NCI-H128 (cell line): ENCODE results near the gene DNAJB4.
"Not testable (repeated sequence)": the region's sequence is repeated elsewhere in the genome, so short reads cannot be mapped to it uniquely, and the experiment has no call there.

Experiments used
- DNase-seq: peaks from one replicate; lab custom pipeline; 2025; ENCODE audit not compliant: unreplicated experiment; lab: John Stamatoyannopoulos, UW

Gene DNAJB4

DNA sequence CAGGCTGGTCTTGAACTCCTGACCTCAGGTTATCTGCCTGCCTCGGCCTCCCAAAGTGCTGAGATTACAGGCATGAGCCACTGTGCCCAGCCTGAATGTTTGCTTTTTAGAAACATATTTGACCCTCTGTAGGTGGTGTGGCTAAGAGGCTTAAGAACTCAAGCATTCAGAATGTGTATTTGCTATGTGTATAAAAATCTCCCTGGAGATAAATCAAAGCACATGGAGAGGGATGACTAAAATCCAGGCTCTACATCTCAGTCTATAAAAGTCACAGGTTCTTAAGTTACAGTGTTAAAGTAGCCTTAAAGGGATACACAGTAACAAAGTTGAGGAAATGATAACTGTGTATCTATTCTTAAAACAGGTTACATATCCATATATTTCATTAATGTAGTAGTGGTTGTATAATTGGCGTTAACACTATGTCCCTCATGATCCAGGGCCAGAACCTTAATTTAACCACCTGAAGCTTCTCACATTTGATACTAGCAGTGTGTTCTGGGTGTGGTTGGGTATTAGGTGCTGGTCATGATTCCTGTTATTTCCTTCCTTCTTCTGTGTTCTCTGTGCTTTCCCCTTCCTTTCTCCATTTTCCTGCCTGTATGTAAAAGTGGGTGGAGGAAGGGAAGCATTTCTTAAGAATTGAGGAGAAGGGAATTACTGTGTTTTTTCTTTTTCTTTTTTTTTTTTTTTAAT is 57.2 kb downstream of the DNAJB4 start:
- DNase-seq, result no peak

DNA sequence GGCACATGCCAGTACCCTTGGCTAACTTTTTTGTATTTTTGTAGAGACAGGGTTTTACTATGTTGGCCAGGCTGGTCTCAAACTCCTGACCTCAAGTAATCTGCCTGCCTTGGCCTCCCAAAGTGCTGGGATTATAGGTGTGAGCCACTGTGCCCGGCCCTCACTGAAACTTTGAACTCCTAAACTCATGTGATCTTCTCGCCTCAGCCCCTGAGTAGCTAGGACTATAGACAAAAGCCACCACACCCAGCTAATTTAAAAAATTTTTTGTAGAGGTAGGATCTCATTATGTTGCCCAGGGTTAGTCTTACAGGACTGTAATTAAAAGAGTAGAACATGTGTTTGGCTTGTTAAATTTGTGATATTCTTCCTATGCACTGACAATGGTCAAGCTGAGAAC is 60.1 kb downstream of the DNAJB4 start:
- not testable (repeated sequence) for DNase-seq
